HepG2 (cell line): ENCODE data around the gene ANKIB1.

Experiments
- CSRNP1 ChIP-seq: sonication (generic); formaldehyde crosslinking; IDR thresholded peaks from 2 replicates; pipeline ENCODE4 v1.8.1; 2023; ENCODE audit warnings: mild to moderate bottlenecking, missing genetic modification reagents
- EP300 ChIP-seq, 3 experiments: sonication (generic) in 1 of 3; formaldehyde crosslinking in 1 of 3; IDR thresholded peaks; 2 replicates each; pipeline versions ENCODE4 v1.5.1 to v1.6.1; 2011 to 2020; ENCODE audit warnings: low read depth in 2 of 3, low read length in 2 of 3, borderline replicate concordance in 1 of 3, improper control_type of control experiment in 1 of 3, mild to moderate bottlenecking in 1 of 3, missing genetic modification reagents in 1 of 3, moderate library complexity in 1 of 3
- NCOA2 ChIP-seq: sonication (generic); formaldehyde crosslinking; IDR thresholded peaks from 2 replicates; pipeline ENCODE4 v1.8.0; 2022; ENCODE audit warnings: inconsistent platforms
- RFX1 ChIP-seq: fragments of 450-650 bp; IDR thresholded peaks from 2 replicates; pipeline ENCODE4 v1.6.1; 2017
- TBP ChIP-seq: sonication (generic); formaldehyde crosslinking; IDR thresholded peaks from 2 replicates; pipeline ENCODE4 v1.5.0; 2020; ENCODE audit warnings: missing genetic modification reagents
- ZBED4 ChIP-seq: sonication (generic); formaldehyde crosslinking; IDR thresholded peaks from 2 replicates; pipeline ENCODE4 v1.4.0; 2020; ENCODE audit warnings: missing genetic modification reagents, borderline replicate concordance
- ZFP41 ChIP-seq: sonication (generic); formaldehyde crosslinking; IDR thresholded peaks from 2 replicates; pipeline ENCODE4 v1.4.0; 2020; ENCODE audit warnings: mild to moderate bottlenecking, missing genetic modification reagents, borderline replicate concordance
- ZNF232 ChIP-seq: sonication (generic); formaldehyde crosslinking; IDR thresholded peaks from 2 replicates; pipeline ENCODE4 v1.4.0; 2020; ENCODE audit warnings: missing genetic modification reagents, borderline replicate concordance

- TF ChIP-seq TBP (CRISPR knock-in tag) = no peak
- no peak for TF ChIP-seq NCOA2
- TF ChIP-seq CSRNP1 (CRISPR knock-in tag) = no peak
- no peak for TF ChIP-seq ZFP41 (CRISPR knock-in tag)
- no peak for TF ChIP-seq ZNF232
- TF ChIP-seq EP300 (IDR thresholded peaks at IDR 0.05; ENCODE audit: low read depth in 2 of 2, low read length in 2 of 2) = no peak
- TF ChIP-seq EP300 (CRISPR knock-in tag; IDR thresholded peaks at IDR 0.05; ENCODE audit: borderline replicate concordance) = no peak
- TF ChIP-seq RFX1 = no peak
- no peak for TF ChIP-seq ZBED4
These were observed 169.5 kb downstream of the ANKIB1 start for GRCh38 chr7:92415225-92415624.
